NCI-H1092 (cell line): ENCODE data around the gene DAB2.

Source experiments
- DNase-seq: peaks from one replicate; lab custom pipeline; 2025; lab: John Stamatoyannopoulos, UW

DAB2 gene

GRCh38 chr5:39381376-39381775, 43.4 kb downstream of the DAB2 start:
- DNase-seq = no peak

- DNase-seq = no peak
These were observed 45.1 kb downstream of the DAB2 start for GRCh38 chr5:39379693-39380092.

- no peak for DNase-seq
These were observed 47.2 kb downstream of the DAB2 start for GRCh38 chr5:39377613-39378012.

- peak; percentile 26 for DNase-seq
These were observed 48.5 kb downstream of the DAB2 start for GRCh38 chr5:39376293-39376714.

GRCh38 chr5:39373791-39374190, 51.0 kb downstream of the DAB2 start:
- DNase-seq = no peak

- no peak for DNase-seq
These were observed 53.5 kb downstream of the DAB2 start for GRCh38 chr5:39371367-39371635.

GRCh38 chr5:39370555-39371366, 54.0 kb downstream of the DAB2 start:
- DNase-seq = no peak

GRCh38 chr5:39369123-39369815, 55.5 kb downstream of the DAB2 start:
- DNase-seq = no peak

GRCh38 chr5:39368116-39368515, 56.7 kb downstream of the DAB2 start:
- no peak for DNase-seq

- DNase-seq = no peak
These were observed 57.1 kb downstream of the DAB2 start for GRCh38 chr5:39367711-39368110.

- DNase-seq = no peak
These were observed 60.4 kb downstream of the DAB2 start, which contains the start of gene C9 for GRCh38 chr5:39364367-39364766. C9 (minus strand) TSS chr5:39364495; CDS start chr5:39364464, 31 bp downstream.

GRCh38 chr5:39363217-39363616, 61.6 kb downstream of the DAB2 start:
- DNase-seq = no peak

GRCh38 chr5:39362646-39363045, 62.1 kb downstream of the DAB2 start:
- no peak for DNase-seq

GRCh38 chr5:39361306-39361705, 63.5 kb downstream of the DAB2 start:
- DNase-seq = no peak

- no peak for DNase-seq
These were observed 64.2 kb downstream of the DAB2 start for GRCh38 chr5:39360471-39361111.

- no peak for DNase-seq
These were observed 68.5 kb downstream of the DAB2 start for GRCh38 chr5:39356263-39356662.

- no peak for DNase-seq
These were observed 69.5 kb downstream of the DAB2 start for GRCh38 chr5:39355324-39355723.

GRCh38 chr5:39353717-39354399, 70.9 kb downstream of the DAB2 start:
- no peak for DNase-seq

GRCh38 chr5:39352951-39353350, 71.8 kb downstream of the DAB2 start:
- no peak for DNase-seq

- DNase-seq = no peak
These were observed 72.6 kb downstream of the DAB2 start for GRCh38 chr5:39352170-39352569.

- no peak for DNase-seq
These were observed 75.3 kb downstream of the DAB2 start for GRCh38 chr5:39349484-39349883.

GRCh38 chr5:39342460-39342859, 82.3 kb downstream of the DAB2 start:
- no peak for DNase-seq

- no peak for DNase-seq
These were observed 82.9 kb downstream of the DAB2 start for GRCh38 chr5:39341896-39342295.
